ENCODE results near the gene TMEM120B.

Gene TMEM120B

DNA sequence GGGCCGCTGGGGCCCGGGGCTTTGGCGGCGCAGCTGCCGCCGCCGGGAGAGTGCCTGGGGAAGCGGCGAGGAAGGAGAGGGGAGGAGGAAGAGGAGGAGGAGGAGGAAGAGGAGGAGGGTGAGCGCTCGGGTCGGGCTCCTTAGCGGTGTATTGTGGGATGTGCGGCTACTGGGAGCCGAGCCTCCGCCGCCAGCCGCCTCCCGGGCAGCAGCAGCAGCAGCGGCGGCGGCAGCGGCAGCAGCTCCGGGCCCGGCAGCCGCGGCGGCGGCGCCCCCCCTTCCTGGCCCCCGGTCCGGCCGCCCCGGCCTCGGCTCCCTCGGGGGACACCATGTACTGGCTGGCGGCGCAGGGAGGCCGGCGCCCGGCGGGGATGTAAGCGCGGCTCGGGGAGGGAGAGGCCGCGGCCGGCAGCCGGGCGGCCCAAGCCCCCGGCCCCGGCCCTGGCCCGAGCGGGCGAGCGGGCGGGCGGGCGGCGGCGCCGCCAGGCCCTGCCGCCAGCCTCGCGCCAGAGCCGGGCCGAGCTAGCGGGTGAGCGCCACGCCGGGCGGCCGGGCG, 91.4 kb downstream of the TMEM120B start, which contains the start of gene SETD1B:
Gene SETD1B (plus strand): TSS at position 149 of the 556 bp plus-strand sequence. CDS start 729 bp downstream, outside the sequence.
- Histone ChIP-seq H3K27ac (ENCODE audit: low read depth in 2 of 2, low read length in 2 of 2) (peak within 1 kb of the TSS; percentile 100), H3K27me3 (ENCODE audit: control insufficient read depth in 2 of 2, insufficient read depth in 2 of 2, low read length in 2 of 2) (no peaks in the 10 kb centered on the region), H3K4me3 (ENCODE audit: low read length in 2 of 2) (peak within 1 kb of the TSS; percentile 87 to 90), H3K9me3 (ENCODE audit: control insufficient read depth in 2 of 2, low read length in 2 of 2) (no peaks in the 10 kb centered on the region), H3K4me1 (ENCODE audit: control insufficient read depth in 2 of 2, insufficient read depth in 2 of 2, low read length in 2 of 2) (peaks cover 28 to 32% of the 10 kb centered on the region in 2 donors), H3K36me3 (ENCODE audit: control insufficient read depth in 2 of 2, insufficient read depth in 2 of 2, low read length in 2 of 2) (peaks cover 7 to 19% of the 10 kb centered on the region in 2 donors), H3K9ac (ENCODE audit: low read depth in 1 of 2, low read length in 2 of 2) (peak within 1 kb of the TSS; percentile 96 to 98)

DNA sequence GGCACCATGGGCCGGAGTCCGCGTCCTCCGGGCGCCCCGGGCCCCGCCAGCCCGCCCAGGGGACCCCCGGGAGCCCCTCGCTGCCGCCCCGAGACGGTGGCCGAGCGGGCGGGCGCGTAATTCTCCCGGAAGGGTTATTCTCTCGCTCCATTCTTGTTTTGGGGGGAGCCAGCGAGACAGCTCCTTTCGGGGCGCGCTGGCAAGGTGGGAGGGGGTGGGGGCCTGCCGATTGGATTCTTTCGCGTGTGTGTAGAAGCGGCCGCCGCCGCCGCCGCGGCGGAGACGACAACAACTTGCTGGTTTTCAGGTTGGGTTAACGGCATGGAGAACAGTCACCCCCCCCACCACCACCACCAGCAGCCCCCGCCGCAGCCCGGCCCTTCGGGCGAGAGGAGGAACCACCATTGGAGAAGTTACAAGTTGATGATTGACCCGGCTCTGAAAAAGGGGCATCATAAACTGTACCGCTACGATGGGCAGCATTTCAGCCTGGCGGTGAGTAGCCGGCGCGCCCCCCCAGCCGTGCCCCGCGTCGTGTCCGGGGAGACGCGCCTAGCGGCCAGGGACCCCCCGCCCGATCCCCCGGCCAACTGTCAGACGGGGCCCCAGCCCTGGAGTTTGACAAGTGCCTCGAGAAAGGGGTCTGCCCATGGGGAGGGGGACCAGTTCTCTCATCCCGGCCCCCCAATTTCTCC, 92.0 kb downstream of the TMEM120B start:
- Histone ChIP-seq H3K9me3 (ENCODE audit: control insufficient read depth in 2 of 2, low read length in 2 of 2) (no peaks in the 10 kb centered on the region), H3K9ac (ENCODE audit: low read depth in 1 of 2, low read length in 2 of 2) (peak overlapping the region; percentile 68 to 96), H3K4me3 (ENCODE audit: low read length in 2 of 2) (peak overlapping the region; percentile 80 to 87), H3K27me3 (ENCODE audit: control insufficient read depth in 2 of 2, insufficient read depth in 2 of 2, low read length in 2 of 2) (no peaks in the 10 kb centered on the region), H3K36me3 (ENCODE audit: control insufficient read depth in 2 of 2, insufficient read depth in 2 of 2, low read length in 2 of 2) (peaks cover 10 to 25% of the 10 kb centered on the region in 2 donors), H3K27ac (ENCODE audit: low read depth in 2 of 2, low read length in 2 of 2) (peak overlapping the region; percentile 85 to 86), H3K4me1 (ENCODE audit: control insufficient read depth in 2 of 2, insufficient read depth in 2 of 2, low read length in 2 of 2) (peaks cover 23 to 27% of the 10 kb centered on the region in 2 donors)

DNA sequence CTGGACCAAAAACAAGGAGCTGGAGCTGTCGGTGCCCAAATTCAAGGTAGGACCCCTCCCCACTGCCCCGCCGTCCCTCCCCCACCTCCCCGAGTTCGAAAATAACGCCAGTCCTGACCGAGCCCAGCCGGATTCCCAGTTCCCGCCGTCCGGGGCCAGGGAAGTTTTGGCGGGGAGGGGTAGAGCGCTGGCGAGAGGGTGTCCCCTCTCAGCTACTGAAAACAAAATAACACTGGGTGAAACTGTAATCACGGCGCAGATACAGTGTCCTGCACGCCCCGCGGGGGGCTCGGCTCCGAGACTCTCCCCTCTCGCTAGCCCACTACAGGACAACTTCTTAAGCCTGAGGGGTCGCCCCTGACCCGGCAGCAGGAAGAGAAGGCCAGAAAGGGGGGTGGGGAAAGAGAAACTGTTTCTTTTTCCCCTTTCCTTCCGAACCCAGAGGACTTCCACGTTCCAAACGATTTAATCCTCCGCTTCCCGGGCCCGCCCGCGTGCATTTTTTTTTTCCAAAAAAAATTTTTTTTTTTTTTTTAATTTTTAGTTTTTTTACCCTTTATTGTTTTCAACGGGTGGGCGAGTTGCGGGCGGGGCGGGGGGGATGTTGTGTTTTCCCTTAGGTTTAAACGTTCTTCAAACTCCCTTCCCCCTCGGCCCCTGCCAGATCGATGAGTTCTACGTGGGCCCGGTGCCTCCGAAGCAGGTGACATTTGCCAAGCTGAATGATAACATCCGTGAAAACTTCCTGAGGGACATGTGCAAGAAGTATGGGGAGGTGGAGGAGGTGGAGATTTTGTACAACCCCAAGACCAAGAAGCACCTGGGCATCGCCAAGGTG, 92.8 kb downstream of the TMEM120B start:
- Histone ChIP-seq H3K4me3 (ENCODE audit: low read length in 2 of 2) (peak overlapping the region; percentile 80 to 87), H3K27me3 (ENCODE audit: control insufficient read depth in 2 of 2, insufficient read depth in 2 of 2, low read length in 2 of 2) (no peaks in the 10 kb centered on the region), H3K36me3 (ENCODE audit: control insufficient read depth in 2 of 2, insufficient read depth in 2 of 2, low read length in 2 of 2) (peaks cover 13 to 32% of the 10 kb centered on the region in 2 donors), H3K27ac (ENCODE audit: low read depth in 2 of 2, low read length in 2 of 2) (peak overlapping the region; percentile 85 to 86), H3K9ac (ENCODE audit: low read depth in 1 of 2, low read length in 2 of 2) (peak overlapping the region; percentile 68 to 96), H3K4me1 (ENCODE audit: control insufficient read depth in 2 of 2, insufficient read depth in 2 of 2, low read length in 2 of 2) (peaks cover 23 to 25% of the 10 kb centered on the region in 2 donors), H3K9me3 (ENCODE audit: control insufficient read depth in 2 of 2, low read length in 2 of 2) (no peaks in the 10 kb centered on the region)

DNA sequence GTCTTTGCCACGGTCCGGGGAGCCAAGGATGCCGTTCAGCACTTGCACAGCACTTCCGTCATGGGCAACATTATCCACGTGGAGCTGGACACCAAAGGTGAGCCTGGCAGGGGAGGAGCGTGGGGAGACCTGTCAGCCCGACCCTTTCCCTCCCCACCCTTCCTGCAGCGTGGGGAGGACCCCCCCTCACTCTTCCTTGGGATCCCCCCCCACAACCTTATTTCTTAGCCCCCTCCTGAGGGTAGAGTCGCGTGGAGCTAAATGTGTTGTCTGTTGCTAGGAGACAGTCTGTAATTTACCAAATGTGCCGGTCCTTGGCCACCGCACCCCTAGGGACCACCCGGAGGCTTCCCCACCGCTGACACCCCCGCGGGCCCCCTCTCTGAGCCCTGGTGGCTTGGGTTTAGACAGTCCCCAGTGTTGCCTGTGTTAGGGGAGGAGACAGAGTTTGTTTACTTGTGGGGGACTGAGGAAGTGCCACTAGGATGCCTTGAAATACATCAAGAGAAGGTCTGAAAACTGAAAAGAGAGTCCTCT, 93.5 kb downstream of the TMEM120B start:
- H3K4me3 ChIP-seq (ENCODE audit: low read length in 2 of 2): peak overlapping the region; percentile 80 to 87
- peak overlapping the region; percentile 47 to 96 for H3K9ac ChIP-seq (ENCODE audit: low read depth in 1 of 2, low read length in 2 of 2)
- H3K36me3 ChIP-seq (ENCODE audit: control insufficient read depth in 2 of 2, insufficient read depth in 2 of 2, low read length in 2 of 2): peaks cover 19 to 35% of the 10 kb centered on the region in 2 donors
- peak overlapping the region in 1 of 2 donors; percentile 52 for H3K27ac ChIP-seq (ENCODE audit: low read depth in 2 of 2, low read length in 2 of 2)
- H3K27me3 ChIP-seq (ENCODE audit: control insufficient read depth in 2 of 2, insufficient read depth in 2 of 2, low read length in 2 of 2): no peaks in the 10 kb centered on the region
- peaks cover 27% of the 10 kb centered on the region in 2 donors for H3K4me1 ChIP-seq (ENCODE audit: control insufficient read depth in 2 of 2, insufficient read depth in 2 of 2, low read length in 2 of 2)
- no peaks in the 10 kb centered on the region for H3K9me3 ChIP-seq (ENCODE audit: control insufficient read depth in 2 of 2, low read length in 2 of 2)

DNA sequence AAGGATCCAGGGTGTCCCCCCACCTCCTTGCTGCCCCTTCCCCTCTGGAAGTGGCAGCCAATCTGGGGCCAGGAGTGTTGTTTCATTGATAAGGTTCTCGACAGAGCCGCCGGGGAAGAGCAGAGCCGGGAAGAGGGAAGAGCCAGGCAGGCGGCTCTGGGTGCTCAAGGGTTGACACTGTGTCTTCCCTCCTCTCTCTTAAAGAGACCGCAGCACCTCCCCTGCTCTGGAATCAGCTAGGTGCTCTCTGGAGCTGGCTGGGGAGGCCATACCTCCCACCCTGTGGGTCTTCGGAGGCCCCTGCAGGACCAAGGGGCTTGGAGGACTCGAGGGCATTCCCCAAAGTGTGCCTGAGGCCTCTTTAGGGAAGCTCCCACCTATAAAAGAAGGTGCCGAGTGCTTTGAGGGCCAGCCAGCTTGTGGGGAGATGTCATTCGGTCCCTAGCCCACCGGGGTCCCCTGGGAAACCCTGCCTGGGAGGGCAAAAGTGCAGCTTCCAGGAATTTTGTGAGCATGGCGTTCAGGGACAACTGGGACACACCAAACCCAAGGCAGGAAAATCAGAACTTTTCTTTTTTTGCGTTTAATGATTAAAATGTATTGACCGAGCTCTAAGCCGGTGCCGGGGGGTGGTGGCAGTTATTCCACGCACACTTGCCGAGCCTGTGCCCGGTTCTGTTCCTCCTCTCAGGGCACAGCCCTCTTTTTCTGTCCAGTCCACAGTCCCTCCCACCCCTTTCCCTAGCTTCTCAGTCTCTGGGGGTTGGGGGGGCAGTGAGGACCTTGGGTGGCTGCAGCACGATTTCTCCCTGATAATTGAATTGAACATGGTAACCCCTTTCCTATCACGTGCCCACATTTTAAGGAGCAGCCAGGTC, 94.2 kb downstream of the TMEM120B start:
- H3K4me1 ChIP-seq (ENCODE audit: control insufficient read depth in 2 of 2, insufficient read depth in 2 of 2, low read length in 2 of 2): peaks cover 29 to 31% of the 10 kb centered on the region in 2 donors

DNA sequence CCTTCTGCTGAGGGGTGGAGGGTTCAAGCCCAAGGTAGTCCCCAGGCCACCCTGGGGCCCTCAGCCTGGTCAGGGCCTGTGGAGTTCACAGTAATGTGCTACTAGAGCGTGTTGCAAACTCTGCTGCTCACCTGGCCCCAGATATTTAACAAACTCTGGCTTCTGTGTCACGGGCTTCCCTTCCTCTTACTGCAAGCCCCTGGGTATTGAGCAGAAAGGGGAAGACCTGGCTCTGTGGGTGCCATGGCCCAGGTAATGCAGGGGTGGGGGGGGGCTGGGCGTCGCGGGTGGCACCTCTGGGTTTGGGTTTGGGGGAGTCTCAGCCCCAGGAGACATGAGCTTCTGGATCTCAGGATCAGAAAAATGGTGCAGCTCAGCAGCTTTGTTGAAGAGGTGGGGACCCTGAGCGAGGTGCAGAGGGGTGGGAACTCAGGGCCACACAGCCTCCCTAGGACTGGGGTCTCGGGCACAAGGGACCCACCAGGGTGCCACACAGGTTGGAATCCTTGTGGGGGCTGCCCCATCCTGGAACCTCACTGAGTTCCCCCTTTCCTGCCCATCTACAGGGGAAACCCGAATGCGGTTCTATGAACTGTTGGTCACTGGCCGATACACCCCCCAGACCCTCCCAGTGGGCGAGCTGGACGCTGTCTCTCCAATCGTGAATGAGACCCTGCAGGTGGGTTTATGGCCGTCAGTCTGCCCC, 95.2 kb downstream of the TMEM120B start:
- Histone ChIP-seq H3K36me3 (ENCODE audit: control insufficient read depth in 2 of 2, insufficient read depth in 2 of 2, low read length in 2 of 2) (peaks cover 20 to 35% of the 10 kb centered on the region in 2 donors), H3K27ac (ENCODE audit: low read depth in 2 of 2, low read length in 2 of 2) (no peak overlapping the region), H3K9ac (ENCODE audit: low read depth in 1 of 2, low read length in 2 of 2) (no peak overlapping the region), H3K4me3 (ENCODE audit: low read length in 2 of 2) (no peak overlapping the region), H3K9me3 (ENCODE audit: control insufficient read depth in 2 of 2, low read length in 2 of 2) (no peaks in the 10 kb centered on the region), H3K4me1 (ENCODE audit: control insufficient read depth in 2 of 2, insufficient read depth in 2 of 2, low read length in 2 of 2) (peaks cover 36 to 38% of the 10 kb centered on the region in 2 donors), H3K27me3 (ENCODE audit: control insufficient read depth in 2 of 2, insufficient read depth in 2 of 2, low read length in 2 of 2) (no peaks in the 10 kb centered on the region)

More for the DNA sequence above, 94.2 kb downstream of the TMEM120B start:
- Histone ChIP-seq H3K4me3 (ENCODE audit: low read length in 2 of 2) (peak overlapping the region; percentile 80 to 87), H3K27me3 (ENCODE audit: control insufficient read depth in 2 of 2, insufficient read depth in 2 of 2, low read length in 2 of 2) (no peaks in the 10 kb centered on the region), H3K9ac (ENCODE audit: low read depth in 1 of 2, low read length in 2 of 2) (peak overlapping the region; percentile 41 to 96), H3K36me3 (ENCODE audit: control insufficient read depth in 2 of 2, insufficient read depth in 2 of 2, low read length in 2 of 2) (peaks cover 20 to 35% of the 10 kb centered on the region in 2 donors), H3K27ac (ENCODE audit: low read depth in 2 of 2, low read length in 2 of 2) (peak overlapping the region in 1 of 2 donors; percentile 52), H3K9me3 (ENCODE audit: control insufficient read depth in 2 of 2, low read length in 2 of 2) (no peaks in the 10 kb centered on the region)

DNA sequence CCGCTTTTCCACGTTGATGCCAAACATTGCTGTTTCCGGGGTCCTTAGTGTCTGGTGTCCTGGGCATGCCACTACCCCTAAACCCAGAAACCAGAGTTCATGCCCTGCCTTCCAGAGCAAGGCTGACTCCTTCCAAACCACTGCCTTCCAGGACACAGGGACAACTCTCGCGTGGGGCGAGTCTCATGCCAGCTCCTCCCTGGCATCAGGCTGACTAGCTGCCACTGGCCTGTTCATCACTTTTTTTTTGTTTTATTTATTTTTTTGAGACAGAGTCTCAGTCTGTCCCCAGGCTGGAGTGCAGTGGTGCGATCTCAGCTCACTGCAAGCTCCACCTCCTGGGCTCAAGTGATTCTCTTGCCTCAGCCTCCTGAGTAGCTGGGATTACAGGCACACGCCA, 96.1 kb downstream of the TMEM120B start:
- Histone ChIP-seq H3K4me1 (ENCODE audit: control insufficient read depth in 2 of 2, insufficient read depth in 2 of 2, low read length in 2 of 2) (peaks cover 40 to 44% of the 10 kb centered on the region in 2 donors), H3K9ac (ENCODE audit: low read depth in 1 of 2, low read length in 2 of 2) (no peak overlapping the region), H3K27ac (ENCODE audit: low read depth in 2 of 2, low read length in 2 of 2) (no peak overlapping the region), H3K27me3 (ENCODE audit: control insufficient read depth in 2 of 2, insufficient read depth in 2 of 2, low read length in 2 of 2) (no peaks in the 10 kb centered on the region), H3K4me3 (ENCODE audit: low read length in 2 of 2) (no peak overlapping the region), H3K36me3 (ENCODE audit: control insufficient read depth in 2 of 2, insufficient read depth in 2 of 2, low read length in 2 of 2) (peaks cover 22 to 36% of the 10 kb centered on the region in 2 donors), H3K9me3 (ENCODE audit: control insufficient read depth in 2 of 2, low read length in 2 of 2) (no peaks in the 10 kb centered on the region)

DNA sequence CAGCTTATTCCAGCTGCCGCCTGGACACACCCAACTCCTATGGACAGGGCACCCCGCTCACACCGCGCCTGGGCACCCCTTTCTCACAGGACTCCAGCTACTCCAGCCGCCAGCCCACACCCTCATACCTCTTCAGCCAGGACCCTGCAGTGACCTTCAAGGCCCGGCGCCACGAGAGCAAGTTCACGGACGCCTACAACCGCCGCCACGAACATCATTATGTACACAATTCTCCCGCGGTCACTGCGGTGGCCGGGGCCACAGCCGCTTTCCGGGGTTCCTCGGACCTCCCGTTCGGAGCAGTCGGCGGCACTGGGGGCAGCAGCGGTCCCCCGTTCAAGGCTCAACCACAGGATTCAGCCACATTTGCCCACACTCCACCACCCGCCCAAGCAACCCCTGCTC, 97.2 kb downstream of the TMEM120B start:
- Histone ChIP-seq H3K9me3 (ENCODE audit: control insufficient read depth in 2 of 2, low read length in 2 of 2) (no peaks in the 10 kb centered on the region), H3K4me1 (ENCODE audit: control insufficient read depth in 2 of 2, insufficient read depth in 2 of 2, low read length in 2 of 2) (peaks cover 40 to 46% of the 10 kb centered on the region in 2 donors), H3K4me3 (ENCODE audit: low read length in 2 of 2) (no peak overlapping the region), H3K27ac (ENCODE audit: low read depth in 2 of 2, low read length in 2 of 2) (no peak overlapping the region), H3K9ac (ENCODE audit: low read depth in 1 of 2, low read length in 2 of 2) (no peak overlapping the region), H3K36me3 (ENCODE audit: control insufficient read depth in 2 of 2, insufficient read depth in 2 of 2, low read length in 2 of 2) (peaks cover 30 to 43% of the 10 kb centered on the region in 2 donors), H3K27me3 (ENCODE audit: control insufficient read depth in 2 of 2, insufficient read depth in 2 of 2, low read length in 2 of 2) (no peaks in the 10 kb centered on the region)
